Fibroblast of lung (primary cell): ENCODE measurements around the gene CFAP161. TPM values are rescaled to one million over a fixed set of nuclear protein-coding genes. Genes with fewer than 3 reads are reported as not detected.

Source experiments
- DNase-seq, 2 donors: peaks; one replicate each; pipeline versions ENCODE4 v3.0.0 to v3.0.0-alpha.2; 2010; ENCODE audit warnings: low read depth in 2 of 2
- H2AFZ ChIP-seq: 2 replicates; pipeline ENCODE4 v1.5.1; 2012; ENCODE audit warnings: low read length, control low read depth, inconsistent platforms
- H3K27ac ChIP-seq: 2 replicates; pipeline ENCODE4 v1.5.1; 2011; ENCODE audit warnings: low read length, control low read depth; ENCODE audit not compliant: insufficient read depth
- H3K27me3 ChIP-seq: 2 replicates; pipeline ENCODE4 v1.5.1; 2011; ENCODE audit warnings: mild to moderate bottlenecking, low read length; ENCODE audit not compliant: control insufficient read depth, insufficient read depth
- H3K36me3 ChIP-seq: 2 replicates; pipeline ENCODE4 v1.5.1; 2011; ENCODE audit warnings: low read length; ENCODE audit not compliant: control insufficient read depth, insufficient read depth
- H3K4me1 ChIP-seq: 2 replicates; pipeline ENCODE4 v1.5.1; 2011; ENCODE audit warnings: low read length; ENCODE audit not compliant: control insufficient read depth, insufficient read depth; ENCODE audit errors: extremely low read depth
- H3K4me2 ChIP-seq: 2 replicates; pipeline ENCODE4 v1.5.1; 2011; ENCODE audit warnings: low read length, control low read depth; ENCODE audit not compliant: insufficient read depth; ENCODE audit errors: extremely low read depth
- H3K4me3 ChIP-seq, 4 experiments: fragments of 200-600 bp in 1 of 4; sonication (generic) in 1 of 4; replicated peaks in 1 of 4; 2 replicates each; pipeline ENCODE4 v1.5.1; 2011 to 2016; ENCODE audit warnings: low read length in 4 of 4, low read depth in 3 of 4, mild to moderate bottlenecking in 3 of 4, control low read depth in 2 of 4, inconsistent platforms in 1 of 4, mixed read lengths in 1 of 4; ENCODE audit not compliant: insufficient read depth in 1 of 4; ENCODE audit errors: control extremely low read depth in 1 of 4
- H3K79me2 ChIP-seq: 2 replicates; pipeline ENCODE4 v1.5.1; 2012; ENCODE audit warnings: mild to moderate bottlenecking, low read length, inconsistent platforms; ENCODE audit not compliant: control insufficient read depth, insufficient read depth
- H3K9ac ChIP-seq: 2 replicates; pipeline ENCODE4 v1.5.1; 2011; ENCODE audit warnings: mild to moderate bottlenecking, low read length, control low read depth; ENCODE audit not compliant: insufficient read depth
- H3K9me3 ChIP-seq: 2 replicates; pipeline ENCODE4 v1.5.1; 2012; ENCODE audit warnings: low read depth, low read length; ENCODE audit not compliant: control insufficient read depth, insufficient read depth
- H4K20me1 ChIP-seq: 2 replicates; pipeline ENCODE4 v1.5.1; 2011; ENCODE audit warnings: low read length; ENCODE audit not compliant: control insufficient read depth, insufficient read depth; ENCODE audit errors: extremely low read depth
- CTCF ChIP-seq, 2 donors: IDR thresholded peaks in 1 of 2; conservative IDR thresholded peaks in 1 of 2; 1 replicate in 1 of 2; 2 replicates in 1 of 2; pipeline ENCODE4 v1.5.1; 2011 to 2012; ENCODE audit warnings: low read length in 2 of 2, control low read depth in 1 of 2, inconsistent platforms in 1 of 2, low read depth in 1 of 2, mild to moderate bottlenecking in 1 of 2
- EZH2 ChIP-seq: IDR thresholded peaks from 2 replicates; pipeline ENCODE4 v1.5.1; 2012; ENCODE audit warnings: low read length, control low read depth, mild to moderate bottlenecking; ENCODE audit errors: missing control alignments
- polyA plus RNA-seq, 2 donors: library from polyadenylated mRNA; depleted of rRNA in 1 of 2; stranded (reverse) in 1 of 2; unstranded in 1 of 2; fragments of >200 nt; gene quantifications; 2 replicates each; pipeline ENCODE4 v1.2.1, GENCODE V29; 2011 to 2012; ENCODE audit warnings: missing spikeins in 1 of 2
- total RNA-seq: library from RNA; depleted of rRNA; stranded (reverse); fragments of >200 nt; gene quantifications from 2 replicates; pipeline ENCODE4 v1.2.1, GENCODE V29; 2014

The CFAP161 gene
- total and polyA plus RNA-seq, 2 donors (not counting 1 experiment from before 2014, with no cell fraction given), result 0.17 TPM; not detected in 1

- TF ChIP-seq CTCF (conservative IDR thresholded peaks at IDR 0.05 in 1 of 2, IDR thresholded peaks at IDR 0.05 in 1 of 2; ENCODE audit: low read depth in 1 of 2, low read length in 2 of 2), result no peak
- TF ChIP-seq EZH2, result no peak
- Histone ChIP-seq H3K9ac (no peak overlapping the region), H3K27me3 (peaks cover 8% of the 10 kb centered on the region), H2AFZ (no peak overlapping the region), H3K4me2 (no peak overlapping the region), H3K4me3 (no peak overlapping the region), H3K9me3 (no peaks in the 10 kb centered on the region), H3K36me3 (no peaks in the 10 kb centered on the region), H3K27ac (no peak overlapping the region), H3K79me2 (no peaks in the 10 kb centered on the region), H4K20me1 (no peaks in the 10 kb centered on the region), H3K4me1 (peaks cover 6% of the 10 kb centered on the region)
- no peak for DNase-seq
Measured at GRCh38 chr15:81097116-81097889, 36.8 kb upstream of the CFAP161 start.

- Histone ChIP-seq H4K20me1 (no peaks in the 10 kb centered on the region), H3K4me3 (no peak overlapping the region), H3K4me1 (peaks cover 2% of the 10 kb centered on the region), H3K36me3 (no peaks in the 10 kb centered on the region), H2AFZ (no peak overlapping the region), H3K9ac (no peak overlapping the region), H3K27ac (no peak overlapping the region), H3K9me3 (no peaks in the 10 kb centered on the region), H3K27me3 (peaks cover 8% of the 10 kb centered on the region), H3K79me2 (no peaks in the 10 kb centered on the region), H3K4me2 (no peak overlapping the region)
- TF ChIP-seq CTCF (conservative IDR thresholded peaks at IDR 0.05 in 1 of 2, IDR thresholded peaks at IDR 0.05 in 1 of 2; ENCODE audit: low read depth in 1 of 2, low read length in 2 of 2), result no peak
- TF ChIP-seq EZH2, result no peak
- DNase-seq, result peak in 1 of 2 donors; percentile 14
Measured at GRCh38 chr15:81097890-81098280, 36.2 kb upstream of the CFAP161 start.

GRCh38 chr15:81098349-81098748, 35.7 kb upstream of the CFAP161 start:
- Histone ChIP-seq H3K36me3 (no peaks in the 10 kb centered on the region), H3K9ac (no peak overlapping the region), H3K4me3 (no peak overlapping the region), H3K27me3 (peaks cover 8% of the 10 kb centered on the region), H3K4me1 (peaks cover 2% of the 10 kb centered on the region), H3K79me2 (no peaks in the 10 kb centered on the region), H4K20me1 (no peaks in the 10 kb centered on the region), H3K9me3 (no peaks in the 10 kb centered on the region), H2AFZ (no peak overlapping the region), H3K27ac (no peak overlapping the region), H3K4me2 (no peak overlapping the region)
- DNase-seq, result no peak
- TF ChIP-seq CTCF (conservative IDR thresholded peaks at IDR 0.05 in 1 of 2, IDR thresholded peaks at IDR 0.05 in 1 of 2; ENCODE audit: low read depth in 1 of 2, low read length in 2 of 2) (no peak), EZH2 (no peak)
